ENCODE data around the gene DNHD1. TPM values are rescaled to one million over a fixed set of nuclear protein-coding genes. Genes with fewer than 3 reads are reported as not detected.

Gene DNHD1
- total and polyA plus RNA-seq, 2 of the 4 experiments (the other 2 are of a cell fraction), result 1.8 to 3.6 TPM

DNA sequence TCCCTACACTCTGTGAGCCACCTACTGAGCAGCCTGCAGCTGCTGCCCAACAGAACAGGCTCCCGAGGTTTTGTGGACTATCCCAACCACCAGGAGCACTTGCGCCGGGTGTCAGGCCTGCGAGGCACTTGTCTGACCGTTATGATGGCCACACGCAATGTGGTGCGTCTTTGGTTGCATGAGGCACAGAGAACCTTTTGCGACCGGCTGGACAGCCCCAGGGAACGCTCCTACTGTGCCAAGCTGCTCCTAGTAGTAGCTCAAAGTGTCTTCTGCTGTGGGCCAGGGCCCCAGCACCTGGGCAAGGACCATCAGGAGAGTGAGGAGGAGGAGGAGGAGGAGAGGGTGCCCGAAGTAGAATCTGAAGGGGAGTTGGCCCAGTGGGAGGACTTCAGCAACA is 60.0 kb downstream of the DNHD1 start:
- H2AK5ac ChIP-seq (ENCODE audit: low read depth, low read length), result no peak overlapping the region
- DNase-seq (no peak), ATAC-seq (ENCODE audit: low read depth) (no peak)
- no peak overlapping the region for H3K56ac ChIP-seq (ENCODE audit: extremely low read depth, insufficient read depth, low read length)
- H3K14ac ChIP-seq (replicated peaks; ENCODE audit: low read depth, low read length), result no peak overlapping the region
- H3K9ac ChIP-seq (ENCODE audit: low read depth, low read length), result no peak overlapping the region
- no peaks in the 10 kb centered on the region; the same call in 1 of the 2 replicates for H3K9me1 ChIP-seq (ENCODE audit: insufficient read depth, low read length)
- no peak overlapping the region for H4K5ac ChIP-seq (ENCODE audit: low read depth, low read length)
- no peak overlapping the region for H3K4ac ChIP-seq (ENCODE audit: low read depth, low read length)
- no peak overlapping the region for H4K91ac ChIP-seq (ENCODE audit: insufficient read depth, low read depth, low read length)
- no peak overlapping the region for H3K4me2 ChIP-seq (ENCODE audit: low read depth, low read length)
- POLR2A ChIA-PET (ENCODE audit: unreplicated experiment), result no interaction called here
- no peak overlapping the region for H3K18ac ChIP-seq (ENCODE audit: low read depth, low read length)
- H2BK20ac ChIP-seq (ENCODE audit: low read depth, low read length), result no peak overlapping the region
- H2AFZ ChIP-seq (replicated peaks; ENCODE audit: low read length, poor library complexity), result no peak overlapping the region
- no peaks in the 10 kb centered on the region for H3K36me3 ChIP-seq (ENCODE audit: control insufficient read depth, insufficient read depth, low read length)
- intact Hi-C loops (cut with micrococcal nuclease) (no loop called here), dilution Hi-C loops (cut with HindIII; ENCODE audit: low sequenced_read_pairs, unreplicated experiment) (no loop called here), in situ Hi-C loops (cut with MboI; ENCODE audit: low sequenced_read_pairs) (no loop called here)
- H2BK15ac ChIP-seq (ENCODE audit: low read depth, low read length), result no peak overlapping the region
- no peak overlapping the region for H3K23ac ChIP-seq (ENCODE audit: low read depth, low read length)
- H3K27me3 ChIP-seq (ENCODE audit: control insufficient read depth, insufficient read depth, low read length), result no peaks in the 10 kb centered on the region
- CTCF ChIA-PET, result no interaction called here
- 95% methylated on average over 10 of the region's 11 CpGs; no CpG with 5 or more reads in 1 of the 2 experiments for WGBS, 2 experiments (ENCODE audit: extremely low coverage in 2 of 2, insufficient read length in 1 of 2)
- no peaks in the 10 kb centered on the region for H4K20me1 ChIP-seq (ENCODE audit: insufficient read depth, low read length)
- no peaks in the 10 kb centered on the region for H3K9me3 ChIP-seq (ENCODE audit: control insufficient read depth, insufficient read depth, low read length)
- no peak overlapping the region for H3K4me3 ChIP-seq (ENCODE audit: insufficient read depth, low read depth, low read length)
- no peak for TF ChIP-seq MAFK (IDR thresholded peaks at IDR 0.05; ENCODE audit: low read depth, low read length)
- no peak for TF ChIP-seq NFE2L2 (IDR thresholded peaks at IDR 0.05; ENCODE audit: low read depth, low read length)
- no peak for TF ChIP-seq CEBPB (IDR thresholded peaks at IDR 0.05; ENCODE audit: low read depth, low read length)
- TF ChIP-seq, protein P1, sequence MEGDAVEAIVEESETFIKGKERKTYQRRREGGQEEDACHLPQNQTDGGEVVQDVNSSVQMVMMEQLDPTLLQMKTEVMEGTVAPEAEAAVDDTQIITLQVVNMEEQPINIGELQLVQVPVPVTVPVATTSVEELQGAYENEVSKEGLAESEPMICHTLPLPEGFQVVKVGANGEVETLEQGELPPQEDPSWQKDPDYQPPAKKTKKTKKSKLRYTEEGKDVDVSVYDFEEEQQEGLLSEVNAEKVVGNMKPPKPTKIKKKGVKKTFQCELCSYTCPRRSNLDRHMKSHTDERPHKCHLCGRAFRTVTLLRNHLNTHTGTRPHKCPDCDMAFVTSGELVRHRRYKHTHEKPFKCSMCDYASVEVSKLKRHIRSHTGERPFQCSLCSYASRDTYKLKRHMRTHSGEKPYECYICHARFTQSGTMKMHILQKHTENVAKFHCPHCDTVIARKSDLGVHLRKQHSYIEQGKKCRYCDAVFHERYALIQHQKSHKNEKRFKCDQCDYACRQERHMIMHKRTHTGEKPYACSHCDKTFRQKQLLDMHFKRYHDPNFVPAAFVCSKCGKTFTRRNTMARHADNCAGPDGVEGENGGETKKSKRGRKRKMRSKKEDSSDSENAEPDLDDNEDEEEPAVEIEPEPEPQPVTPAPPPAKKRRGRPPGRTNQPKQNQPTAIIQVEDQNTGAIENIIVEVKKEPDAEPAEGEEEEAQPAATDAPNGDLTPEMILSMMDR (conservative IDR thresholded peaks at IDR 0.05; ENCODE audit: low read depth, low read length), result no peak
- no peak for TF ChIP-seq BHLHE40 (IDR thresholded peaks at IDR 0.05; ENCODE audit: low read depth, low read length)
- TF ChIP-seq RCOR1 (IDR thresholded peaks at IDR 0.05; ENCODE audit: insufficient replicate concordance, low read length), result no peak
- no peaks in the 10 kb centered on the region for H3K79me1 ChIP-seq (ENCODE audit: low read depth in 1 of 2, low read length in 2 of 2)
- H3K4me1 ChIP-seq (ENCODE audit: control insufficient read depth, insufficient read depth, low read length), result no peaks in the 10 kb centered on the region
- H2BK5ac ChIP-seq (ENCODE audit: low read depth, low read length, poor library complexity, severe bottlenecking), result no peak overlapping the region
- no TSS peak for BruUV-seq (replicated peaks)
- no peak overlapping the region for H4K8ac ChIP-seq (ENCODE audit: low read depth in 2 of 2, low read length in 2 of 2)
- H2BK120ac ChIP-seq (ENCODE audit: low read depth, low read length), result no peak overlapping the region
- no peak overlapping the region for H2AK9ac ChIP-seq (replicated peaks; ENCODE audit: low read depth, low read length, poor library complexity)
- no peak overlapping the region for H3K27ac ChIP-seq (ENCODE audit: insufficient read depth, low read length)
